Embryonic facial prominence (tissue), 1 donor: ENCODE data around the gene SLC16A2.

ENCODE experiments used
- DNase-seq: peaks from one replicate; pipeline ENCODE4 v3.0.0-alpha.2; 2016; ENCODE audit errors: extremely low spot score

Gene SLC16A2

GRCh38 chrX:74536152-74536831 lies 115.0 kb downstream of the SLC16A2 start:
- peak; percentile 27 for DNase-seq

- DNase-seq = no peak
These were observed 115.6 kb downstream of the SLC16A2 start for GRCh38 chrX:74536832-74537371.

- no peak for DNase-seq
These were observed 119.4 kb downstream of the SLC16A2 start for GRCh38 chrX:74540635-74541249.

- DNase-seq = no peak
These were observed 124.7 kb downstream of the SLC16A2 start for GRCh38 chrX:74545880-74546523.

- no peak for DNase-seq
These were observed 125.7 kb downstream of the SLC16A2 start for GRCh38 chrX:74546984-74547383.

- peak; percentile 7 for DNase-seq
These were observed 129.1 kb downstream of the SLC16A2 start for GRCh38 chrX:74550295-74550802.

- no peak for DNase-seq
These were observed 130.6 kb downstream of the SLC16A2 start for GRCh38 chrX:74551934-74552333.

- DNase-seq = no peak
These were observed 136.1 kb downstream of the SLC16A2 start for GRCh38 chrX:74557378-74557777.

- DNase-seq = no peak
These were observed 156.8 kb downstream of the SLC16A2 start for GRCh38 chrX:74578137-74578536.

- peak; percentile 39 for DNase-seq
These were observed 158.4 kb downstream of the SLC16A2 start for GRCh38 chrX:74579597-74580198.
